HG03457 (cell line): ENCODE measurements around the gene PROC.

ENCODE experiments used
- ATAC-seq: cut with Tn5 transposase; IDR thresholded peaks from one replicate; pipeline ENCODE4 v1.9.1; 2021; ENCODE audit warnings: moderate number of reproducible peaks; ENCODE audit not compliant: unreplicated experiment

Gene PROC

DNA sequence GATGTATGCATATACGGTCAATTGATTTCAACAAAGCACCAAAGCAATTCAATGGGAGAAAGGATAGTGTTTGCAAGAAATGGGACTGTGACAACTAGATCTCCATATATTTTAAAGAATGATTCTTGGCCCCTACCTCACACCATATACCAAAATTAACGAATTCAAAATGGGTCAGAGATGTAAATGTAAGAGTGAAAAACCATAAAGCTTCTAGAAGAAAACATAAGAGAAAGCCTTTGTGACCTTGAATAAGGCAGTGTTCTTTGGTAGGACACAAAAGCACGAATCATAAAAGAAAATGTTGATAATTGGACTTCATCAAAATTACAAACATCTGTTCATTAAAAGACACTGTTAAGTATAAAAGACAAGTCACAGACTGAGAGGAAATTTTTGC, 5.0 kb upstream of the PROC start:
- no peak for ATAC-seq

DNA sequence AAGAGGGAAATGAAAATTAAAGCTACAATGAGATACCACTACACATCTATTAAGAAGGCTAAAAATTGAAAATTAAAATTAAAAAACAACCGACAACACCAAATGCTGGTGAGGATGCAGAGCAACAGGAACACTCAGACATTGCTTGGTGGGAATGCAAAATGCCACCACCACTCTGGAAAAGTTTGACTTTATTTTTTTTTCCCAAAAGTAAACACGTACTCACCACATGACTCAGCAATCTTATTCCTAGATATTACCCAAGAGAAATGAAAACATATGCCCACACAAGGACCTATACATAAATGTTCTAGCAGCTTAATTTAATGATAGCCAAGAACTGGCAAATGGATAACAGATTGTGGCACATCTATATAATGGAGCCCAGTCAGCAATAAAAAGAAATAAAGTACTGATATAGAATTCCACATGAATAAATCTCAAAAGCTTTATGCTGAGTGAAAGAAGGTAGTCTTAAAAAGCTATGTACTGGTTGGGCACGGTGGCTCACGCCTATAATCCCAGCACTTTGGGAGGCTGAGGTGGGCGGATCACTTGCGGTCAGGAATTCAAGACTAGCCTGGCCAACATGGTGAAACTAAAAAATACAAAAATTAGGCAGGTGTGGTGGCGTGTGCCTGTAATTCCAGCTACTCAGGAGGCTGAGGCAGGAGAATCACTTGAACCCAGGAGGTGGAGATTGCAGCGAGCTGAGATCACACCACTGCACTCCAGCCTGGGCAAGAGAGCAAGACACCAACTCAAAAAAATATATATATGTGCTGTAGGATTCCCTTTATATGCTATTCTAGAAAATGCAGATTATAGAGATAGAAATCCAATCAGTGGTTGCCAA, 4.2 kb upstream of the PROC start:
- no peak for ATAC-seq

DNA sequence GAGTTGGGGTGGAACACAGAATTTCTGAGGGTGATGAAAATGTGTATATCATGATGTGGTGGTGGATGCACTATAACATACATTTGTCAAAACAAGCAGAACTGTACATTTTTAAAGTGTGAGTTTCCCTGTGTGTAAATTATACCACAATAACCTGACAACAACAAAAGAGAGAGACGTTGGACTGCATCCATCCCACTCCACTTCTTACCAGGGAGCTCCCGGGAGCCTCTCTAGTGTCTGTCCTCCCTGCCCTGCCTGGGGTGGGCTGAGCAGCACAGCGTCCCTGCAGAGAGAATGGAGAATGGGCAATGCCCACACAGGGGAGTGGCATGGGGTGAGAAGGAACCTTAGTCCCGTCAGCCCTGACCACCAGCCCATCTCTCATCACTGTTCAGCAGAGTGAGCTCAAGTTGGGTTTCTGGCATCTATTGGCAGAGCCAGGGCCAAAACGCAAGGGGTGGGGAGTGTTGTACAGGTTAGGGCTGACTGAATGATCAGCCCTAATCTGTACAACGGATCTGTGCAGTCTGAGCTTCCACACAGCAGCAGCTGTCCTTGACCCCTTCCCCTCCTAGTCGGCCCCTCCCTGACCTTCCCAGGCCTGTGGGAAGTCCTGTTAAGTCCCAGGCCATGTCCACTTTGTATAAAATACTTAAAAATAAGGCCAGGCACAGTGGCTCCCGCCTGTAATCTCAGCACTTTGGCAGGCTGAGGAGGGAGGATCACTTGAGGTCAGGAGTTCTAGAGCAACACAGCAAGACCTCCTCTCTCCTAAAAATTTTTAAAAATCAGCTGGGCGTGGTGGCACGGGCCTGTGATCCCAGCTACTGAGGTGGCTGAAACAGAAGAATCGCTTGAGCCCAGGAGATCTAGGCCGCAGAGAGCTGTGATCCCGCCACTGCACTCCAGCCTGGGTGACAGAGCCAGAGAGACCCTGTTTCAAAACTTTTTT, 3.3 kb upstream of the PROC start:
- no peak for ATAC-seq

DNA sequence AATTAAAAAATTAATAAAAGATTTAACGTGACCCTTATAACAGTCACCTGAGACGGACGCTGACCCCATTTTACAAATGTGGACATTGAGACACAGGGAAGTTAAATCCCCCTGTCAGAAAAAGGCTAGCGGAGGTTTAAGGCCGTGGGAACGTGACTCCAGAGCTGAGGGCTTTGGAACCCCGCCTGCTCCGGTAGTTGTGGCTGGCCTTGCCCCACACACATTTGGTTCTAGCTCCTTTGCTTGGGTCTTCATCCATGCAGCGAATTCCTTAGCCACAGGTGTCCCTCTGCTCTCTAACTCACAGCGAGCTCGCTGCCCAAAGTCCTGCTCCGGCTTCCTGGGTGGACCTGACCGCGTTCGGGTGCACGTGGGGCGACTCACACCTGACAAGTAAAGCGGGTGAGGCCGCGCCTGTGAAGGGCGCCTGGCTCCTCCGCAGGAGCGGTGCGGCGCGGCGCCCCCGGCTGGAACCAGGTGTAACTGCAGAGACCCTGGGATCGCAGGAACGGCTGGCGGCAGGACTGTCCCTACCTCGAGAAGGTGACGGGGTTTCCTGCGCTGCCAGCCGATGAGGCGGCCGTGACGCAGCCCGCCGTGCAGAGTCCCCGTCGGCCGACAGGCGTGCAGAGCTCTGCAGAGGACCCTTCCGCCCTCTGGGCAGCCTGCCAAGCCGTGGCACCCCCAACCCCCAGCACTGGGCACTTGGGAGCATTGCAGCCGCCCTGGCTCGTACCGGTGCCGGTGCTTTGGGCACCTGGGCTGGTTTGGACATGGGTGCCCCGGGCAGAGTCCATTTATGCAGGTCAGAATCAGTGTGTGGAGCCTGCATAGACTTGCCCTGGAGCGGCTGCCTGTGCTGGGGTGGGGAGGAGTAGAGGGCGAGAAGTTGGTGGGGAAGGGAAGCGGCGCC, 2.4 kb upstream of the PROC start:
- ATAC-seq: peak; percentile 39

DNA sequence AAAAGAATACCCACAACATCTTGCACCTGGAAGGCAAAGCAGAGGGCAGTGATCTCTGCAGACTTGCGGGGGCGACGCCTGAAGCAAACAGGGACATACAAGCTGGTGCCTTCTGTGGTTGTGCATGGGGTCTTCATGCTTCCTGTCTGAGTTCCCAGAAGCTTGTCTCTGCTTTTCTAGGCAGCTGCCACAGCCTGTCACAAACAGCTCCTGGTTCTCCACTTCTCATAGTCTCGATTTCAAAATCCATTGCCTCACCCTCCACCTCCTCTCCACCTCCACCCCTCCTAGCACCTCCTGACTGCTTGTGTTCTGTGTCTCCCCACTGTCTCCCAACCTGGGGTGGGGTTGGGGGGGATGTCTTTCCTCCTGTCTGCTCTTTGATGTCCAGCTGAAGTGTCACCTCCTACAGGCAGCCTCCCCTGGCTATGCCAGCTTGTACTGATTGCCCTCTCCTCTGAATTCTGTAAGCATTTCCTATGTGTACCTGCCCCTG, 1.7 kb upstream of the PROC start:
- no peak for ATAC-seq

DNA sequence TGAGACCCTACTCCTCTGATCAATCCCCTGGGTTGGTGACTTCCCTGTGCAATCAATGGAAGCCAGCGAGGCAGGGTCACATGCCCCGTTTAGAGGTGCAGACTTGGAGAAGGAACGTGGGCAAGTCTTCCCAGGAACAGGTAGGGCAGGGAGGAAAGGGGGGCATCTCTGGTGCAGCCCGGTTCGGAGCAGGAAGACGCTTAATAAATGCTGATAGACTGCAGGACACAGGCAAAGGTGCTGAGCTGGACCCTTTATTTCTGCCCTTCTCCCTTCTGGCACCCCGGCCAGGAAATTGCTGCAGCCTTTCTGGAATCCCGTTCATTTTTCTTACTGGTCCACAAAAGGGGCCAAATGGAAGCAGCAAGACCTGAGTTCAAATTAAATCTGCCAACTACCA, 821 bp upstream of the PROC start:
- ATAC-seq: no peak

DNA sequence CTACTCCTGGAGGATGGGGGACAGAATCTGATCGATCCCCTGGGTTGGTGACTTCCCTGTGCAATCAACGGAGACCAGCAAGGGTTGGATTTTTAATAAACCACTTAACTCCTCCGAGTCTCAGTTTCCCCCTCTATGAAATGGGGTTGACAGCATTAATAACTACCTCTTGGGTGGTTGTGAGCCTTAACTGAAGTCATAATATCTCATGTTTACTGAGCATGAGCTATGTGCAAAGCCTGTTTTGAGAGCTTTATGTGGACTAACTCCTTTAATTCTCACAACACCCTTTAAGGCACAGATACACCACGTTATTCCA, 844 bp downstream of the PROC start:
- ATAC-seq: no peak

DNA sequence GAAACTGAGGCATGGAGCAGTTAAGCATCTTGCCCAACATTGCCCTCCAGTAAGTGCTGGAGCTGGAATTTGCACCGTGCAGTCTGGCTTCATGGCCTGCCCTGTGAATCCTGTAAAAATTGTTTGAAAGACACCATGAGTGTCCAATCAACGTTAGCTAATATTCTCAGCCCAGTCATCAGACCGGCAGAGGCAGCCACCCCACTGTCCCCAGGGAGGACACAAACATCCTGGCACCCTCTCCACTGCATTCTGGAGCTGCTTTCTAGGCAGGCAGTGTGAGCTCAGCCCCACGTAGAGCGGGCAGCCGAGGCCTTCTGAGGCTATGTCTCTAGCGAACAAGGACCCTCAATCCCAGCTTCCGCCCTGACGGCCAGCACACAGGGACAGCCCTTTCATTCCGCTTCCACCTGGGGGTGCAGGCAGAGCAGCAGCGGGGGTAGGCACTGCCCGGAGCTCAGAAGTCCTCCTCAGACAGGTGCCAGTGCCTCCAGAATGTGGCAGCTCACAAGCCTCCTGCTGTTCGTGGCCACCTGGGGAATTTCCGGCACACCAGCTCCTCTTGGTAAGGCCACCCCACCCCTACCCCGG, 1.3 kb downstream of the PROC start:
- no peak for ATAC-seq

DNA sequence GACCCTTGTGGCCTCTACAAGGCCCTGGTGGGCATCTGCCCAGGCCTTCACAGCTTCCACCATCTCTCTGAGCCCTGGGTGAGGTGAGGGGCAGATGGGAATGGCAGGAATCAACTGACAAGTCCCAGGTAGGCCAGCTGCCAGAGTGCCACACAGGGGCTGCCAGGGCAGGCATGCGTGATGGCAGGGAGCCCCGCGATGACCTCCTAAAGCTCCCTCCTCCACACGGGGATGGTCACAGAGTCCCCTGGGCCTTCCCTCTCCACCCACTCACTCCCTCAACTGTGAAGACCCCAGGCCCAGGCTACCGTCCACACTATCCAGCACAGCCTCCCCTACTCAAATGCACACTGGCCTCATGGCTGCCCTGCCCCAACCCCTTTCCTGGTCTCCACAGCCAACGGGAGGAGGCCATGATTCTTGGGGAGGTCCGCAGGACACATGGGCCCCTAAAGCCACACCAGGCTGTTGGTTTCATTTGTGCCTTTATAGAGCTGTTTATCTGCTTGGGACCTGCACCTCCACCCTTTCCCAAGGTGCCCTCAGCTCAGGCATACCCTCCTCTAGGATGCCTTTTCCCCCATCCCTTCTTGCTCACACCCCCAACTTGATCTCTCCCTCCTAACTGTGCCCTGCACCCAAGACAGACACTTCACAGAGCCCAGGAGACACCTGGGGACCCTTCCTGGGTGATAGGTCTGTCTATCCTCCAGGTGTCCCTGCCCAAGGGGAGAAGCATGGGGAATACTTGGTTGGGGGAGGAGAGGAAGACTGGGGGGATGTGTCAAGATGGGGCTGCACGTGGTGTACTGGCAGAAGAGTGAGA, 2.0 kb downstream of the PROC start:
- no peak for ATAC-seq

DNA sequence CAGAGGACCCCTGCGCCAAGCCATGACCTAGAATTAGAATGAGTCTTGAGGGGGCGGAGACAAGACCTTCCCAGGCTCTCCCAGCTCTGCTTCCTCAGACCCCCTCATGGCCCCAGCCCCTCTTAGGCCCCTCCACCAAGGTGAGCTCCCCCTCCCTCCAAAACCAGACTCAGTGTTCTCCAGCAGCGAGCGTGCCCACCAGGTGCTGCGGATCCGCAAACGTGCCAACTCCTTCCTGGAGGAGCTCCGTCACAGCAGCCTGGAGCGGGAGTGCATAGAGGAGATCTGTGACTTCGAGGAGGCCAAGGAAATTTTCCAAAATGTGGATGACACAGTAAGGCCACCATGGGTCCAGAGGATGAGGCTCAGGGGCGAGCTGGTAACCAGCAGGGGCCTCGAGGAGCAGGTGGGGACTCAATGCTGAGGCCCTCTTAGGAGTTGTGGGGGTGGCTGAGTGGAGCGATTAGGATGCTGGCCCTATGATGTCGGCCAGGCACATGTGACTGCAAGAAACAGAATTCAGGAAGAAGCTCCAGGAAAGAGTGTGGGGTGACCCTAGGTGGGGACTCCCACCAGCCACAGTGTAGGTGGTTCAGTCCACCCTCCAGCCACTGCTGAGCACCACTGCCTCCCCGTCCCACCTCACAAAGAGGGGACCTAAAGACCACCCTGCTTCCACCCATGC, 3.0 kb downstream of the PROC start:
- ATAC-seq: no peak

DNA sequence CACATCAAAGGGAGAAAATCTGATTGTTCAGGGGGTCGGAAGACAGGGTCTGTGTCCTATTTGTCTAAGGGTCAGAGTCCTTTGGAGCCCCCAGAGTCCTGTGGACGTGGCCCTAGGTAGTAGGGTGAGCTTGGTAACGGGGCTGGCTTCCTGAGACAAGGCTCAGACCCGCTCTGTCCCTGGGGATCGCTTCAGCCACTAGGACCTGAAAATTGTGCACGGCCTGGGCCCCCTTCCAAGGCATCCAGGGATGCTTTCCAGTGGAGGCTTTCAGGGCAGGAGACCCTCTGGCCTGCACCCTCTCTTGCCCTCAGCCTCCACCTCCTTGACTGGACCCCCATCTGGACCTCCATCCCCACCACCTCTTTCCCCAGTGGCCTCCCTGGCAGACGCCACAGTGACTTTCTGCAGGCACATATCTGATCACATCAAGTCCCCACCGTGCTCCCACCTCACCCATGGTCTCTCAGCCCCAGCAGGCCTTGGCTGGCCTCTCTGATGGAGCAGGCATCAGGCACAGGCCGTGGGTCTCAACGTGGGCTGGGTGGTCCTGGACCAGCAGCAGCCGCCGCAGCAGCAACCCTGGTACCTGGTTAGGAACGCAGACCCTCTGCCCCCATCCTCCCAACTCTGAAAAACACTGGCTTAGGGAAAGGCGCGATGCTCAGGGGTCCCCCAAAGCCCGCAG, 3.8 kb downstream of the PROC start:
- no peak for ATAC-seq

DNA sequence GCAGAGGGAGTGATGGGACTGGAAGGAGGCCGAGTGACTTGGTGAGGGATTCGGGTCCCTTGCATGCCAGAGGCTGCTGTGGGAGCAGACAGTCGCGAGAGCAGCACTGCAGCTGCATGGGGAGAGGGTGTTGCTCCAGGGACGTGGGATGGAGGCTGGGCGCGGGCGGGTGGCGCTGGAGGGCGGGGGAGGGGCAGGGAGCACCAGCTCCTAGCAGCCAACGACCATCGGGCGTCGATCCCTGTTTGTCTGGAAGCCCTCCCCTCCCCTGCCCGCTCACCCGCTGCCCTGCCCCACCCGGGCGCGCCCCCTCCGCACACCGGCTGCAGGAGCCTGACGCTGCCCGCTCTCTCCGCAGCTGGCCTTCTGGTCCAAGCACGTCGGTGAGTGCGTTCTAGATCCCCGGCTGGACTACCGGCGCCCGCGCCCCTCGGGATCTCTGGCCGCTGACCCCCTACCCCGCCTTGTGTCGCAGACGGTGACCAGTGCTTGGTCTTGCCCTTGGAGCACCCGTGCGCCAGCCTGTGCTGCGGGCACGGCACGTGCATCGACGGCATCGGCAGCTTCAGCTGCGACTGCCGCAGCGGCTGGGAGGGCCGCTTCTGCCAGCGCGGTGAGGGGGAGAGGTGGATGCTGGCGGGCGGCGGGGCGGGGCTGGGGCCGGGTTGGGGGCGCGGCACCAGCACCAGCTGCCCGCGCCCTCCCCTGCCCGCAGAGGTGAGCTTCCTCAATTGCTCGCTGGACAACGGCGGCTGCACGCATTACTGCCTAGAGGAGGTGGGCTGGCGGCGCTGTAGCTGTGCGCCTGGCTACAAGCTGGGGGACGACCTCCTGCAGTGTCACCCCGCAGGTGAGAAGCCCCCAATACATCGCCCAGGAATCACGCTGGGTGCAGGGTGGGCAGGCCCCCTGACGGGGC, 4.6 kb downstream of the PROC start:
- ATAC-seq: no peak

DNA sequence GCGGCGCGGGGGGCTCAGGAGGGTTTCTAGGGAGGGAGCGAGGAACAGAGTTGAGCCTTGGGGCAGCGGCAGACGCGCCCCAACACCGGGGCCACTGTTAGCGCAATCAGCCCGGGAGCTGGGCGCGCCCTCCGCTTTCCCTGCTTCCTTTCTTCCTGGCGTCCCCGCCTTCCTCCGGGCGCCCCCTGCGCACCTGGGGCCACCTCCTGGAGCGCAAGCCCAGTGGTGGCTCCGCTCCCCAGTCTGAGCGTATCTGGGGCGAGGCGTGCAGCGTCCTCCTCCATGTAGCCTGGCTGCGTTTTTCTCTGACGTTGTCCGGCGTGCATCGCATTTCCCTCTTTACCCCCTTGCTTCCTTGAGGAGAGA, 5.2 kb downstream of the PROC start:
- no peak for ATAC-seq

DNA sequence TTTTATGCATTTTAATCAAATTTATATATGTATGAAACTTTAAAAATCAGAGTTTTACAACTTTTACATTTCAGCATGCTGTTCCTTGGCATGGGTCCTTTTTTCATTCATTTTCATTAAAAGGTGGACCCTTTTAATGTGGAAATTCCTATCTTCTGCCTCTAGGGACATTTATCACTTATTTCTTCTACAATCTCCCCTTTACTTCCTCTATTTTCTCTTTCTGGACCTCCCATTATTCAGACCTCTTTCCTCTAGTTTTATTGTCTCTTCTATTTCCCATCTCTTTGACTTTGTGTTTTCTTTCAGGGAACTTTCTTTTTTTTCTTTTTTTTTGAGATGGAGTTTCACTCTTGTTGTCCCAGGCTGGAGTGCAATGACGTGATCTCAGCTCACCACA, 5.7 kb downstream of the PROC start:
- no peak for ATAC-seq

DNA sequence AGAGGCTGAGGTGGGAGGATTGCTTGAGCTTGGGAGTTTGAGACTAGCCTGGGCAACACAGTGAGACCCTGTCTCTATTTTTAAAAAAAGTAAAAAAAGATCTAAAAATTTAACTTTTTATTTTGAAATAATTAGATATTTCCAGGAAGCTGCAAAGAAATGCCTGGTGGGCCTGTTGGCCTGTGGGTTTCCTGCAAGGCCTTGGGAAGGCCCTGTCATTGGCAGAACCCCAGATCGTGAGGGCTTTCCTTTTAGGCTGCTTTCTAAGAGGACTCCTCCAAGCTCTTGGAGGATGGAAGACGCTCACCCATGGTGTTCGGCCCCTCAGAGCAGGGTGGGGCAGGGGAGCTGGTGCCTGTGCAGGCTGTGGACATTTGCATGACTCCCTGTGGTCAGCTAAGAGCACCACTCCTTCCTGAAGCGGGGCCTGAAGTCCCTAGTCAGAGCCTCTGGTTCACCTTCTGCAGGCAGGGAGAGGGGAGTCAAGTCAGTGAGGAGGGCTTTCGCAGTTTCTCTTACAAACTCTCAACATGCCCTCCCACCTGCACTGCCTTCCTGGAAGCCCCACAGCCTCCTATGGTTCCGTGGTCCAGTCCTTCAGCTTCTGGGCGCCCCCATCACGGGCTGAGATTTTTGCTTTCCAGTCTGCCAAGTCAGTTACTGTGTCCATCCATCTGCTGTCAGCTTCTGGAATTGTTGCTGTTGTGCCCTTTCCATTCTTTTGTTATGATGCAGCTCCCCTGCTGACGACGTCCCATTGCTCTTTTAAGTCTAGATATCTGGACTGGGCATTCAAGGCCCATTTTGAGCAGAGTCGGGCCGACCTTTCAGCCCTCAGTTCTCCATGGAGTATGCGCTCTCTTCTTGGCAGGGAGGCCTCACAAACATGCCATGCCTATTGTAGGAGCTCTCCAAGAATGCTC, 6.6 kb downstream of the PROC start:
- ATAC-seq: no peak
